GM12891 (cell line): ENCODE data around the gene FOXO3.

ENCODE experiments used
- POLR2A ChIP-seq: IDR thresholded peaks from 2 replicates; pipeline ENCODE4 v1.6.1; 2011; ENCODE audit warnings: low read depth, low read length, control low read depth
- TAF1 ChIP-seq: IDR thresholded peaks from 2 replicates; pipeline ENCODE4 v1.6.1; 2011; ENCODE audit warnings: low read depth, low read length, control low read depth

DNA sequence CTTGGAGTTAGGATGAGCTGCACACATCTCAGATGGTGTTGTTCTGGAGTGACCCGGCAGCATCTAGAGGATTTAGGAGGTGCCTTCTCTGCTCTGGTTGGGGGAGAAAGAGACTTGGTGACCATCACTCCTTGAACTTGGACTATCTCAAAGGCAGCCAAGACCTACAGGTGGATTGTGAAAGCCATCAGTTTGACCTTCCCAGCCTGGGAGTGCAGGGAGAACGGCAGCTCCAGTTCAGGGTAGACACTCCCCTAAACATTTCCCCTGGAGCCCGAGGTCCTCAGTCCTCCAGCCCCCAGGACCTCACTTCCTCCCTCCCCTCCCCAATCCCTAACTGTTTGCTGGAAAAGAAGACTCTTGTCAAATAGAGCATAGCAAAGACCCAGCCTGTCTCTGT lies 158.8 kb downstream of the FOXO3 start:
- no peak for TF ChIP-seq TAF1
- no peak for TF ChIP-seq POLR2A
